Measurements from ENCODE around the gene TUBGCP2.
"Not testable (repeated sequence)": the region's sequence is repeated elsewhere in the genome, so short reads cannot be mapped to it uniquely, and the experiment has no call there.

The TUBGCP2 gene

GRCh38 chr10:133324857-133325260, 16.2 kb upstream of the TUBGCP2 start:
- no peak for DNase-seq

DNA sequence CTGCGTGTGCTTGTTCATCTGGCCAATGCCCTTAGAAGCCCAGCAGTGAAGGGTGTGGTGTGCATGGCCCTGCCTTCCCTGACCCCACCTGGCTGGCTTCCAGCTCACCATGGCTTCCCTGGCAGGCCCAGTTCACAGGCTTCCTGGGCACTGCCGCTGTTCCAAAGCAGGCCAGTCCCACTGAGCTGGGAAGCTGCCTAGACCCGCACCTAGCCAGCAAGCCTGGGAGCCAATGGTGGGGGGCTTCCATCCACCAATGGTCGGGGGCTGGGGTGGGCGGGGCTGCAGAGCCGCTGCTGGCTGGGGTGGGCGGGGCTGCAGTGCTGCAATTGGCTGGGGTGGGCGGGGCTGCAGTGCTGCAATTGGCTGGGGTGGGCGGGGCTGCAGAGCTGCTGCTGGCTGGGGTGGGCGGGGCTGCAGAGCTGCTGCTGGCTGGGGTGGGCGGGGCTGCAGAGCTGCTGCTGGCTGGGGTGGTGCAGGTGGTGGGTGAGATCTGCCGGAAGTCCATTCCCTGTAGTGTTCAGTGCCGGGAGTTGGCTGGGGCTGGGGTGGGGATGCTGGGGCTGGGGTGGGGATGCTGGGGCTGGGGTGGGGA, 15.6 kb upstream of the TUBGCP2 start:
- DNase-seq, result peak in 2 of 14 donors; percentile 21 to 22

GRCh38 chr10:133322064-133322709, 13.5 kb upstream of the TUBGCP2 start:
- not testable (repeated sequence) for DNase-seq

DNA sequence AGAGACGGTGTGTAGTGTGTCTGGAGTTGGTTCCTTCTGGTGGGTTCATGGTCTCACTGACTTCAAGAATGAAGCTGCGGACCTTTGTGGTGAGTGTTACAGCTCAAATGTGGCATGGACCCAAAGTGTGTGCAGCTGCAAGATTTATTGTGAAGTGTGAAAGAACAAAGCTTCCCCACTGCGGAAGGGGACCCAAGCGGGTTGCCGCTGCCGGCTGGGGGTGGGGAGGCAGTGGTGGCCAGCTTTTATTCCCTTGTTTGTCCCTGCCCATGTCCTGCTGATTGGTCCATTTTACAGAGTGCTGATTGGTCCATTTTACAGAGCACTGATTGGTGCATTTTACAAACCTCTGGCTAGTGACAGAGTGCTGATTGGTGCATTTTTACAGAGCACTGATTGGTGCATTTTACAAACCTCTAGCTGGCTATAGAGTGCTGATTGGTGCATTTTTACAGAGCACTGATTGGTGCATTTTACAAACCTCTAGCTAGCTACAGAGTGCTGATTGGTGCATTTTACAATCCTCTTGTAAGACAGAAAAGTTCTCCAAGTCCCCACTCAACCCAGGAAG, 12.3 kb upstream of the TUBGCP2 start:
- not testable (repeated sequence) for DNase-seq

GRCh38 chr10:133318494-133319127, 9.9 kb upstream of the TUBGCP2 start:
- peak in 4 of 14 donors; percentile 24 to 42 (median 39) for DNase-seq

GRCh38 chr10:133316732-133317131, 8.1 kb upstream of the TUBGCP2 start:
- no peak for DNase-seq

DNA sequence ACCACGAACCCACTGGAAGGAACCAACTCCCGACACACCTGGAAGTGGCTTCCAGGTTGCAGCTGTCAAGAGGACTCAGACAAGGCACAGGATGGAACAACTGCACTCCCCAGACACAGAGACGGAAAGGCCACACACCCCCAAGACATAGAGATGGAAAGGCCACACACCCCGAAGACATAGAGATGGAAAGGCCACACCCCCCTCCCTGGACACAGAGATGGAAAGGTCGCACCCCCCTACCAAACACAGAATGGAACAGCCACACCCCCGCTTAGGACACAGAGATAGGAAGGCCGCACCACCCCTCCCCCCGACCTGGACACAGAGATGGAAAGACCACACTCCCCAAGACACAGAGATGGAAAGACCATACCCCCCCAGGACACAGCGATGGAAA, 7.6 kb upstream of the TUBGCP2 start:
- no peak for DNase-seq

DNA sequence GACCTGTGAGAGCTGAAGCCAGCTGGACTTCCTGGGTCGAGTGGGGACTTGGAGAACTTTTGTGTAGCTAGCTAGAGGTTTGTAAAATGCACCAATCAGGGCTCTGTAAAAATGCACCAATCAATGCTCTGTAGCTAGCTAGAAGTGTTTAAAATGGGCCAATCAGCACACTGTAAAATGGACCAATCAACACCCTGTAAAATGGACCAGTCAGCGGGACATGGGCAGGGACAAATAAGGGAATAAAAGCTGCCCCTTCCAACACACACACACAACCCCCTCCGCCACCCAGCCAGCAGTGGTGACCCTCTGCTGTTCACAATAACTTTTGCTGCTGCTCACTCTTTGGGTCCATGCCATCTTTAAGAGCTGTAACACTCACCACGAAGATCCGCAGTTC, 7.2 kb upstream of the TUBGCP2 start:
- DNase-seq, result no peak

DNA sequence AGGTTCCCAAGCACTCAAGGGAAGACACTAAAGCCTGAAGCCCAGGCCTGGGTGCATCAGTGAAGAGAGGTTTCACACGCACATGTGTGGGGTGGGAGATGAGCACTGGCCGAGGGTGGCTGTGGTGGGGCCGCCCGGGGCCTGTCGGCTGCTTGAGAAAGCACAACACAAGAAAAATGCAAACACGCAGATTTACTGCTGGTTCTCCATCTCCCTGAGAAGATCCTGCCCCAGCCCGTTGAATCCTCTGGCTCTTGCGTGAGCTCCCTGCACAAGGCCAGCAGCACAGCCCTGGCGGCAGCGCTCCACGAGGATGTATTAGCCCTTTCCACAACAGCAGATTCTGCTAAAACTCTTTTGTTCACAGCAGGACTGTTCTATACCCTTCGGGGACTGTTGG, 6.2 kb upstream of the TUBGCP2 start:
- DNase-seq, result no peak

GRCh38 chr10:133313192-133313591, 4.5 kb upstream of the TUBGCP2 start:
- DNase-seq, result no peak

DNA sequence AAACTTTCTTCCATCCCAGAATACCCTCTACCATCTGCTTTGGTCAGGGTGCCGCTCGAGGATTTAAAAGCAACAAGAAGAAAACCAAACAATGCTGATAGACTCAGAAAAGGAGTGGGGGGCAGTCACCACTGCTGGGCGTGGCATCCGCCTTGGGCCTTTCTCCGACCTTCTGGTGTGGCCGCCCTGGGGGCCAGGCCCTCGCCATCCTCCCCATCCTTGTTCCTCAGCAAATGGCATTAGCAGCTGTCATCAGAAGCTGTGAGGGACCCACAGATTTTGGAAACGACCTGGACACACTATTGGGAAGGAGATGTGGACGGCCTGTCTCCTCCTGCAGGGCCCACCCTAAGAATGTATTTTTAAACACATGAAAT, 4.1 kb upstream of the TUBGCP2 start:
- no peak for DNase-seq

DNA sequence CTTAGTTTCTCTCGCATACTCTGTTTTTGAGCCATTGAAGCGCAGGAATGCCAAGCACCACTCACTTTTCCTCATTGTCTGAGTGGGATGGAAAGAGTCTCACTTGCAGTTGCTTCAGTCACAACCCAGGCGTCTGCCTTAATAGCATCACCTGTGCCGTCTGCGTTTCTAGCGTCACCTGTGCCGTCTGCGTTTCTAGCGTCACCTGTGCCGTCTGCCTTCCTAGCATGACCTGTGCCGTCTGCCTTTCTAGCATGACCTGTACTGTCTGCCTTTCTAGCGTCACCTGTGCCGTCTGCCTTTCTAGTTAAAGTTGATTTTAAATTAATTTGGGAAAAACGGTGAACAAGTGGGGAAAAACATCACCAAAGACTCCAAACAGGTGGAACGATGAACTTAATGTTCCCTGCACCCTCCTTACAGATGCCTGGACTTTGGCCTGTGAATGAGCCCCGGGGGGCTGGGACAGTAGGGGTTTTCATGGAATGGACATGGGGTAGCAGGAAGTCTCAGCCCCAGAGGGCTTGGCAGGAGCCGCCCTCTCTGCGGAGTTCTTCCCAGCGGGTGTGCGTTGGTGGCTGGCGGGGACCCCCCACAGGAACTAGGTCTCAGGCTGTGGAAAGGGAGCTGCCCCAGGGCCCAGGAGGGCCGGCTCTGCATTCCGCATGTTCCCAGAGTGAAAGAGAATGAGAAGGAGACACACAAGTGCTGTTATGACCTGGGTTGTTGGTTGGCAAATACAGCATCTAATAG, 3.5 kb upstream of the TUBGCP2 start:
- no peak for DNase-seq

DNA sequence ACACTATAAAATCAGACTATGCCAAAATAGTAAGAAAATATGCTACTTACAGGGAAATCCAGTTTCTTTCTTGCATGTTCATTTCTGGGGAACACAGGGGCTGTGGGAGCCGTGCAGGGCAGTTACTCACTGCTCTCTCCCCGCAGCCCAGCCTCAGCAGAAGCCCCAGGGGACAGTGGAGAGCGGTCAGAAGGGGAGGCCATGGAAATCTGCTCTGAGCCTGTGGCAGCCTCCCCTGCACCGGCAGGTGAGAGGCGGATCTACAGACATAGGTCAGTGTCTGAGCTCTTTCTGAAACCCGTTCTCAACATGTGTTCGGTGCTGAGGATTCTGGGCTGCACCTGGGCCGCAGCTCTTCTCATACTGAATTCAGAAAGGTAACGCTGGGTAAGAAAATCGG, 2.9 kb upstream of the TUBGCP2 start:
- DNase-seq, result no peak

DNA sequence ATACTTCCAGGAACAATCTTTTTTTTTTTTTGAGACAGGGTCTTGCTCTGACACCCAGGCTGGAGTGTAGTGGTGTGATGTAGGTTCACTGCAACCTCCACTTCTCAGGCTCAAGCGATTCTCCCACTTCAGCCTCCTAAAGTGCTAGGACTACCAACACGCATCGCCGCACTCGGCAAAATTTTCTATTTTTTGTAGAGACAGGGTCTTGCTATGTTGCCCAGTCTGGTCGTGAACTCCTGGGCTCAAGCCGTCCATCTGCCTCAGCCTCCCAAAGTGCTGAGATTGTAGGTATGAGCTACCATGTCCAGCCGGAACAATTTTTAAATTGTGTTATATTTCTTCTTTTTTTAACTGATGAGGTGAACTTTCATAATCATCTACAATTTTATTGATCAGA, 2.1 kb upstream of the TUBGCP2 start:
- no peak for DNase-seq

GRCh38 chr10:133310399-133310755, 1.7 kb upstream of the TUBGCP2 start:
- no peak for DNase-seq

DNA sequence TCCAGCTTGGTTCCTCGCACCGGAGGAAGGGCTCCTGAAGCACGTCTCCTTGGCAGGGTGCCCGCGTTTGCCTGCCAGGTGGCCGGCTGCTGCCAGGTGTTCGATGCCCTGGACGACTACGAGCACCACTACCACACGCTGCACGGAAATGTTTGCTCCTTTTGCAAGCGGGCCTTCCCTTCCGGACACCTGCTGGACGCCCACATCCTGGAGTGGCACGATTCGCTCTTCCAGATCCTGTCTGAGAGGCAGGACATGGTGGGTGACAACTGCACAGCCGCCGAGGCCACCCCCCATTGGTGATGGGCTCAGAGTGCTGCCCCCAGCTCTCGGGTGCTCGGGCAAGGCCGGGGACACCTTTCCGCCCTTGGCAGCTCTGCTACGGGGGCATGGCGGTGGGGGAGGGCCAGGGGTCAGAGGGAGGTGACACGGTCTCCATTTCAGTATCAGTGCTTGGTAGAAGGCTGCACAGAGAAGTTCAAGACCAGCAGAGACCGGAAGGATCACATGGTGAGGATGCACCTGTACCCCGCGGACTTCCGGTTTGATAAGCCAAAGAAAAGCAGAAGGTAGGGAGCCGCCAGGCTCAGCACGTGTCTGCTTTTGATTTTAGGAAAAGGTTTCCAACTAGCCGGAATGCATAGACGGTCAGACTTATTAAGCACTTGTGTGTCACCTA, 1.2 kb upstream of the TUBGCP2 start:
- no peak for DNase-seq

DNA sequence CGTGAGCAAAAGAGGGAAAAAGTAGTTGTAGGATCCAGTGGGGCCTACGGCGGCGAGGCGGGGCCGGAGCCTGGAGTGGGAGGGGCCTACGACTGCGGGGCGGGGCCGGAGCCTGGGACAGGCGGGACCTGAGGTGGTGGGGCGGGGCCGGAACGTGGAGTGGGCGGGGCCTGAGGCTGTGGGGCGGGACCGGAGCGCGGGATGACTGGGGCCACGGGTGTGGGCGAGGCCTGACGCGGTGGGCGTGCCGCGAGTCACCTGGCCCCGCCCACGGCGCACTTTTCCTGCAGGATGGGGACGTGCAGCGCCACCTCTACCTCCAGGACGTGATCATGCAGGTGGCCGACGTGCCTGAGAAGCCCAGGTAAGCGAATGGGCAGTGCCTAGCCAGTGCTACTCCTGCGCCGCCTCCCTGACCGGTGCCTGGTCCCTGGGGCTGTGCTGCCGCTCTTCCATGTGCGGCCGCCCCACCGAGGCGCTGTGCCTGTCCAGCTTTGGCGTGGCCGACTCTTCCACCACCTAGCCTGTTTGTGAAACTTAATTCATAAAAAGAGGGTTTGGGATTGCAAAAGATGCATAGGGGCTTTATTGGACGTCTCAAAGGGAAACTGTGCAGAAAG, 538 bp upstream of the TUBGCP2 start:
- peak in 13 of 14 donors; percentile 70 to 95 (median 90) for DNase-seq

- DNase-seq, result peak in 1 of 14 donors; percentile 40
Measured at GRCh38 chr10:133307776-133308420, 774 bp downstream of the TUBGCP2 start.

- no peak for DNase-seq
Measured at GRCh38 chr10:133306941-133307379, 1.7 kb downstream of the TUBGCP2 start.

- no peak for DNase-seq
Measured at GRCh38 chr10:133306097-133306476, 2.6 kb downstream of the TUBGCP2 start.

- DNase-seq, result no peak
Measured at GRCh38 chr10:133303206-133303605, 5.5 kb downstream of the TUBGCP2 start.

All from C1 segment of cervical spinal cord (tissue), 14 donors.